ENCODE results near the gene F11R.
"Not testable (repeated sequence)": the region's sequence is repeated elsewhere in the genome, so short reads cannot be mapped to it uniquely, and the experiment has no call there.

Gene F11R

DNA sequence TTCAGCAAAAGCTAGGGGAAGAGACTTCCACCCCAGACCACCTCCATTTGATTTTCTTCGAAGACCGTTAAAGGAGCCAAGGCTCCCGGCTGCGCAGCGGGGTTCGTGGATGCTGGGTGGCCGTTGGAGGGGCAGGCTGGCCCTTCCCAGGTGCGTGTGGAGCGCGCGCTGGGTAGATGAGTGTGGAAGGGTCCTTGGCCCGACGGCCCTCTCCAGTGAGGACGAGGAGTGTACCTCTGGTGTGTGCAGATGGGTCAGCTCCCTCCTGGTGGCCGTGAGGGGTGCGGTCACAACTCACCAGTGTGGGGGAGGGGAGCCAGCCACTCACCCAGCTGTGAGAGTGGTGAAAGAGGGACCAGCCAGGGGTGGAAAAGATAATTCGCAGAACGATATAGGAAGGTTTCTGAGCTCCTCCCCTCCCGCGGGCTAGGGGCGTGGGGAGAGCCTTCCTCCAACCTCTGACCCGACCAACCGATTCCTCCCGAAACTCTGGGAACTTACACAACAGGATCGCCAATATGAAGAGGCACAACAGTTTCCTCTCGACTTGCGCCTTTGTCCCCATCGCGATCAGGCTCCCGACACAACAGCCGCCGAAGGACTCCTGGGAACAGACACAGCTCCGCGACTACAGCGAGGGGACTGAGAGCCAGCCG, at the start of gene F11R:
Gene F11R, minus strand, starts transcription at position 644 of the 656 bp plus-strand sequence. Its CDS starts 79 bp downstream, at position 565.
- DNase-seq = no peak

DNA sequence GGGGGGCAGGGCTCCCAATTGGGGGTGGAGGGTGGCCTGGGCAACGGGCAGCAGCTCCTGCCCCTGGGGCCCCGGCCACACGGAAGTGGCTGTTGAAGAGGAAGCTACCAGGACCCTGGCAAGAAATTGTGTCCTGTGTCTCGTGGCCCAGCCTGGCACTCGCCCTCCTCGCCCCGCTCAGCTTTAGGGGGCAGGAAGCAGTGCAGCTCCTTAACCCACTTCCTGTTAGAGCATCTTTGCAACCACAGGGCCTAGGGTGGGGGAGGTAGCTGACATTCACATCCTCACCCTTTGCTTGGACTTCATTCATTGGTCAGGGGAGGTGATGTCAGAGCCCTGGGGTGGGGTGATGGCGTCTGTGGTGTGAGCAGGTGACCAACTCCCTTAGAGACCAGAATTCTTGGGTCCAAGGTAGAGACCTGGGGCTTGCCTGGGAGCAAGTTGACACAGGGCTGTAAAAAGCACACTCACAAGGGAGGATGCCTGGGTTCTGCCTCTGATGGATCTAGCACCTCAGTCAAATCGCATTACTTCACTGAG, 48.8 kb upstream of the F11R start, which contains the start of gene ARHGAP30:
Gene ARHGAP30, minus strand, starts transcription at position 161 of the 540 bp plus-strand sequence. CDS start 267 bp downstream, outside the sequence.
- no peak for DNase-seq

DNA sequence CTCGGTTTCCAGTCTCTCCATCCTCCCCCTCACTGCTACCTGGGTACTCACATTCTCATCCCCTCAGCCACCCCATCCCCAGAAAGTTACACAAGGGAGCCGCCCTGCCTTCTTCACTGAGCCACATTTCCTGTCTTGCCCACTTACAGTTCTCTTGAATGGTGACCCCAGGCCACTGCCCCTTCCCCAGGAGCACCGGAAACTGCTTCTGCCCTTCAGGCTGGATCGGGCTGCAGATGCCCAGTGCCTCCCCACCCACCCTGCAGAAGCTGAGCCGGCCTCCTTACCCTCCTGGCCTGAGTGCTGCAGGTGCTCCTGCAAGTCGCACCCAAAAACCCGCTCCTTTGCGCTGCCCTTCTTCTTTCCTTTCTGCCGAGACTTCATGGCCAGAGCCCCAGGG, 48.3 kb upstream of the F11R start:
- no peak for DNase-seq

DNA sequence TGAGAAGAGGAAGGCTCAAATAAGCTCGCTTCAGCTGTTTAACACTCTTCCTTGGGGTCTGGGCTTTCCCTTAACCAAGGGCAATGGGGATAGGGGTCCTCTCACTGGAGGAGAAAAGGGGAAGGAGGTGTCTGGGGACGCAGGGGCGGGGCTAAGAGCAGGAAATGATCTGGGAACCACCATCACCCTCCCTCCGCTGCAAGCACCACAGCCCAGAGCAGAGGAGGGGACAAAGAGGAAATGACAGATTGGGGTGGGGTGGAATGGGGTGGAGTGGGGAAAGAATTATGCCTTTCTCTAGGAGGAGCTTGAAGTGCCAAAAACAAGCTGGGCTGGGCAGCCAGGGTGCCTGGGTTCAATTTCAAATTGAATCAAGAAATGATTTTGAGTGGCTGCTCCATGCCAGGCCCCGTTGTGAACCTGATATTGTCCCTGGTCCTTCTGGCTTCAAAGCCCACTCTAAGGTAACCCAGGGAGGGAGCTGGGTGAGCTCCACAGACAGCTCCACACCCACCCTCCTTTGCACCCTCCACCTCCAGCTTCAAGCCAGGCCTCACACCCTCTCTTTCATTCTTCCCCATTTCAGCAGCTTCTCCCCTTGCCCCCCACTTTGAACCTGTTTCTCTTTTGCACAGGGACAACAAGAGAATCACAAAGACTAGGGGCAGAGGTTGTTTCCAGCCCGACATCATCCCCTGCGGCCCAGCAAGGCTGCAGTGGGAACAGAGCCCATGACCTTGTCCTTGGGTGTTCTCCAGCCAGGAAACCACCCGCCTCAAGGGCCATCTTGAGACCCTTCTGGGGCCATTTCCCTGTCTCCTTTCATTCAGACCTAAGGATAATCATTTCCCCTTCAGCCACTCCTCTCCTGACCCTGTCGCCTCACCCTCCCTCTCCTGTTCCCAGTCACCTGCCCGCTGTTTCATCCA, 47.6 kb upstream of the F11R start:
- no peak for DNase-seq

DNA sequence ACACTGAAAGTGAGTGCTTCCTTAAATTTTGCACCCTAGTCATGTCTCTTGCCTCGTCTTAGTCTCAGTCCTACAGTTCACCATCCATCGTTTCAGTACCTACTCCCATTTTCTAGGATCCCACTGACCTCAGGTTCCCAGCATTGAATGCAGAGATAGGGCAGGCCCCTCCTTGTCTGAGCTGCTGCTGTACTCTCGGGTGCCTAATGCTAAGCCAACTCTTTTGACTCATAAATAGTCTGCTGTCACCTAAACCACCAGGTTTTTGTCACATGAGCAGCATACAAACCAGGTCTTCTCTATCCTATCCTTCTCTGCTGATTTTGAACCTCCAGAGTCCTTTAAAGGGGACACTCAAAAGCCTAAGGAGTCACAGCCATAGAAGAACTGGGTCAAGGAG, 45.7 kb upstream of the F11R start:
- DNase-seq = no peak

DNA sequence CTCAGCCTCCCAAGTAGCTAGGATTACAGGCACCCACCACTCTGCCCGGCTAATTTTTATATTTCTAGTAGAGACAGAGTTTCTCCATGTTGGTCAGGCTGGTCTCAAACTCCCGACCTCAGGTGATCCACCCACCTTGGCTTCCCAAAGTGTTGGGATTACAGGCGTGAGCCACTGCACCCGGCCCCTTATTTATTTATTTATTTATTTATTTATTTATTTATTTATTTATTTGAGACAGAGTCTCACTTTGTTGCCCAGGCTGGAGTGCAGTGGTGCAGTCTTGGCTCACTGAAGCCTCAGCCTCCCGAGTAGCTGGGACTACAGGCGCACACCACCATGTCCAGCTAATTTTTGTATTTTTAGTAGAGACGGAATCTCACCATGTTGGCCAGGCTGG, 44.7 kb upstream of the F11R start:
- DNase-seq = not testable (repeated sequence)

DNA sequence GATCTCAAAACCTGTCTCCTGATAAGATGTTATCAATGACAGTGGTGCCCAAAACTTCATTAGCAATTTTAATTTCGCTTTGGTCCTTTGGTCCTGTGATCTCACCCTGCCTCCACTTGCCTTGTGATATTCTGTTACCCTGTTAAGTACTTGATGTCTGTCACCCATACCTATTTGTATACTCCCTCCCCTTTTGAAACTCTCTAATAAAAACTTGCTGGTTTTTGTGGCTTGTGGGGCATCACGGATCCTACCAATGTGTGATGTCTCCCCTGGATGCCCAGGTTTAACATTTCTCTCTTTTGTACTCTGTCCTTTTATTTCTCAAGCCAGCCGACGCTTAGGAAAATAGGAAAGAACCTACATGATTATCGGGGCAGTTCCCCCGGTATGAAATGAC, 43.0 kb upstream of the F11R start:
- DNase-seq = not testable (repeated sequence)

DNA sequence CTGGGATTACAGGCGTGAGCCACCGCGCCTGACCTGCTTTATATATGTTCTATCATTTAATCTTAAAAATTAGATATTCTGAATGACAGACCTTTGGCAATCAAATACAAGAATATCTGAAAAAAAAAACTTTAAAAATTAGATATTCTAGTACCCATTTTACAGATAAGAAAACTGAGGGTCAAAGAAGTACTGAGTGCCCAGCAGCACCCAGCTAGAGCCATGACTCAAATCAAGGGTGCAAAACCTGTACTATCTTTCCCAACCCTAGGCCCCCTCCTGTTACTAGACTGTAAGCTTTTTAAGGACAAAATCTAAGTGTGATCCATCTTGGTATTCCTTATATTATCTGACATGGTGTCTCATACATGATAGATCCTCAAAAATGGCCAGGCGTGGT, 40.5 kb upstream of the F11R start:
- DNase-seq = no peak

DNA sequence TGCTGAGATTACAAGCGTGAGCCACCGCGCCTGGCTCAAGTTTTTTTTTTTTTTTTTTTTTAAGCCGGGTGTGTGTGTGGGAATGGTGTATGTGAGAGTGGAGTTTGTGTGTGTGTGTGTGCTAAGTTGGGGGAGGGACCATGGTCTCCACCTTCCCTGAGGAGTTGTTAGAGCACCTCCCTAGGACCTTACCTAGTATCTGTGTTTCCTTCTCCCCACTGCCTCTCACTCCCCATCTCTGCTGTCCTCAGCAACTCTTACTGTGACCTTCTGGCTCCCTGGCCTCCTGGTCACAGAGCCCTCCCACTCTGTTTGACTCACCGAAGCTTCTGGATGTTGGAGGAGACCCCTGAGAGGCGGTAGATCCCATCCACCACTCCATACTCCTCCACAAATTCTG, 38.3 kb upstream of the F11R start:
- DNase-seq = no peak

DNA sequence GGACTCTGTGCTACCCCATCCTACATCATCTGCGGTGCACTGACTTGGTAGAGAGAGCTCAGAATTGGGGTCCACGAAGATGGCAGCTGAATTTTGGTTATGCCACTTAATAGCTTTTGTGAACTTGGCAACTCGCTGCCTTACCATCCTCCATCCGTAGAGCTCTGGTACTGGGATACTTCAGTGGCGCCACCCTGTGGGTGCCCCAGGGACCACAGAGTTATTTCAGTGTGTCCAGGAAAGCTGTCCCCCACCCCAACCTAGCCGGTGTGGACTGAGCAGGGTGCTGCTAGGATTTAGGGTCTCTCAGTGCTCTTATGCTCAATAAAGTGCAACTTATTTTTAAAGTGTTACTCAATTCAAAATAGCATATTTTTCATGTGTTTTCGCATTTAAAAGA, 33.9 kb upstream of the F11R start:
- DNase-seq = no peak

DNA sequence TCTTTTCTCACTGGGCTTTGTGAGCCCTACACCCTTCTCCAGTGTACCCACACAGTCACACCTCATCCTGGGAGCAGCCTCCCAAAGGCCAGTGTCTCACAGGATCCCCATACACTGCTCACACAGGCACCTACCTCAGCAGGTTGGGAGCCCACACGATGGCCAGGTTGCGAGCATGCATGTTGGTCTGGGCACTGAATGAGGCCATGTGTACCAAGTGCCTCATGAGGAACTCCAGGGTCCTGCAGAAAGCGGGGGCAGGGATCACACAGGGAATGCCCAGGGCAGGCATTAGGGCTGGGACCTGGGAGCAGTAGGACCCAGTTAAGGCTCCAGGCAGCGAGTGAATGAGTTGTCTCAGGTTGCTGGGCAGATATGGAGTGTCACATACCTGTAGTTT, 33.3 kb upstream of the F11R start:
- no peak for DNase-seq

DNA sequence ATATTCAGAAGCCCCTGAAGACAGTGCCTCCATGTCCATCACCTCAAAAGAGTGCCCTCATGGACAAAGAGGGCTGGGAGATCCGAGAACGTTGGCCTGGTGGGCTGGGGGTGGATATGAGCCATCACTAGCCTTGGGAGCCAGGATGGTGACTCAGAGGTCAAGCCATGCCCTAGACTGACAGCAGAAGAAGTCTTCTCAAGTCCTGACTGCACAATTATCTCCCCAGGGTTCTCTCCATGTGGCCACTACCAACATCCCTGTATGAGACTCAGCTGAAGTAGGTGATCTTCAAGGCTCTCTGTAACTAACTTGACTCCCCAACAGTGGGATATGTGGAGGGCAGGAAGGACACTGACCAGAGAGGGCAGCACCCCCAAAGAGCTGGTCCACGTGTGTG, 31.9 kb upstream of the F11R start:
- no peak for DNase-seq

DNA sequence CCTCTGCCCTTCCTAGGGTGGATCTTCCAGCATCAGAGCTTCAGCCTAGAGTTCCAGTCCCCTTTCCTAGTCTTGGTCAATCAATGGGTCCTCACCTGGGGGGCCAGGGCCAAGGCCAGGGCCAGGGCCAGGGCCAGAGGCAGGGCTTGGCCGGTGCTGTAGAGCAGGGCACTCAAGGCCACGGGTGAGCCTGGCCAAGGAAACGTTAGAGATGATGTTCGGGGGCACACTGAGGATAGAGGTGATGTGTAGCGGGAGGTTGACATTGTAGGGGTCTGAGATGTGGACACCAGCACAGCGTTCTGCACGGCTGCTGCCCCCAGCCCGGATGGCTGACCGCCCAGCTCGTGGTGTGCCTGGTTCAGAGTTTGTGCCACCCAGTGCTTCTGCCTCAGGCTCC, 30.3 kb upstream of the F11R start:
- no peak for DNase-seq

DNA sequence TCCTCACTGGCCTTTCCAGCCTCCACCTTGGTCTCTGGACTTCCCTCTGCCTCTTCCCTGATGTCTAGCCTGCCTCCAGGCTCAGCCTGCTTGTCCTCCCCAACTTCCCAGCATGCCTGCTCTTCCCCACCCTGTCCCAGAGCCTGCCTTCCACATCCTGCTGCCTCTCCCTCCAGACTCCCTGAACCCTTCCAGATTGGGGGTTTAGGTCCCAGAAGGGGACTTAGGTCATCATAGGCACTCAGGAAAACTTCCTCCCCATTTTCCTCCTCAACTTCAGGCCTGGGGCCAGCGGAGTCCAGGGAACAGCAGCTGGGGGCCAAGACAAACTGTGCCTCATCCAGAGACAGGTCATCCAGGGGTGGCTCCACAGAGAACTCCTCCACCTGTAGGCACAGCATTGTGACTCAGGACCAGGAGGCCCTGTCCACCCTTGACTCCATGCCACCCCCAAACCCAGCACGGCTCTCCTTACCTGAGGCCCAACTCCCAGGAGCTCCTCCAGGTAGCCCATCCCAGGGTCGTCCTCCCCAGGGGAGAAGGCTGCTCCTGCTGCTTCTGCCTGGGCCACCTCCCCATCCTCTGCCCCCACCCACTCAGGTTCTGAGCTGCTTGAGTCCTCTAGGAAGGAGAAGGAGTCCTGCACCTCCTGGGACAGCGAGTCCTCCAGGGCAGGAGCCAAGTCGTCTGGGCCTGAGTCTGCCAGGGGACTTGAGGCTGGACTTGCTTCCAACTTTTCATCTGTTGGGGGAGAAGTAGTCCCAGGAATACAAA, 28.2 kb upstream of the F11R start:
- DNase-seq = no peak

DNA sequence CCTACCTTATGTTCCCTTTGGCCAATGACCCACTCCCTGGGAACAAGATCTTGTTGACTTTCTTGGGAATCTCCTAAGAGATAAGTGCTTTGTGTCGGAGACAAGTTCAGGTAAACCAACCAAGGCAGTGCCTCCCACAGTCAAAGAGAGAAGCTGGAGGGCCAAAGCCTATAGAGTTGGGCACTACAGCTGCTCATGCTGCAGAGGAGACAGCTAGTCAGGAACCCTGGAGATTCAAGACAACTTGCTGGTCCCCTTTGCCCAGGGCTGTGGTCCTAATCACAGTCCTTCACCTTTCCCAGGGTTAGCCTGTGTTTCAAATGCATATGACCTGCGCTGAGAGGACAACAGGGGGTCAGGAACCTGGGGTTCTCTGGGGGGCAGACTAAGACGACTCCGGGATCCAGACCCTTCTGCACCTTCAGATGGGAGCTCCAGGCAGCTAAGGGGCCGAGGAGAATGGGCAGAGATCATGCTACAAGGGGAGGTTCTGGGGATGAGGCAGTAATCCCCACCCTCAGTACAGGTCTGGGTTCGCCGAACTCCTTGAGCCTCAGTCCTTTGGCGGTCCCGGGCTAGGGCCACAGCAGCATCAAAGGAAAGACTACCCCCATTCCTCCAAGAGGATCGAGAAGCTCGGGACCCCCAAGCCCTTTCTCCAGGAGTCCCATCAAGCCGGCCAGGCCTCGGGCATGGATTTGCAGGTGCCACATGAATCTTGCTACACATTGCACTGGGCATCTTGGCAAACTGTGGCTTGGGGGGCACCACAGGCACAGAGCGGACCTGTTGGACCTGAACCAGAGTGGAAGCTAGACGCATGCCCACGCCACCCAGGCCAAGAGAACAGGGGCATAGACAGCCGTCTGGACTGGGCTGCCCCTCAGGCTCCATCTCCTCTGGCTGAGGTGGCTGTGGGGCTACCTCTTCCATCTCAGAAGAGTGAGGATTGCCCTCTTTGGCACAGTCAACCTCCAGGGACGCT, 26.8 kb upstream of the F11R start:
- DNase-seq = no peak

DNA sequence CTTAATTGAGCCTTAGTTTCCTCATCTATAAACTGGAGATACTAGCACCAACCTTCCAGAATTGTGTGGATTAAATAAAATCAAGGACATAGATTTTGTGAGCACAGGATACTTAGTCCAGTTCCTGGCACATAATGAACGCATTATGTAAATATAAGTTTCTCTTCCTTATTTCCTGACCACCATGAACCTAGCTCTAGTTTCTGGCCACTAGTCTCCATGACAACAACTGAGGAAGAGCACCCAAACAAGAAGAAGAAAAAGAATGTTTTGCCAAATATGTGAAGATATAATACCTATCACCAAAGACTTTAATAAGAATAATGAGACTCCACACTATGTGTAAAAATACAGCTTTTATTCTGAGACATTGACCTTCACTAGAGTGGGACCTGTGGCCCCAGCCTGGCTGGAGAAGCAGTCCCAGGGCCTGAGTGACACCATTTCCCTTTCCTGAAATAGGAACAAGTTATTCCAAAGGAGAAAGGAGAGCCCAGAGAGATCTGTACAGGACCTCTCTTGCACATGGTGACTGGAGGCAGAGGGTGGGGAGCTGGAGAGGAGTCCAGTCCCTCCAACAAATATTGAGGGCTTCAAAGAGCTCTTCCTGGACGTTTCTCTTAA, 25.8 kb upstream of the F11R start:
- no peak for DNase-seq

DNA sequence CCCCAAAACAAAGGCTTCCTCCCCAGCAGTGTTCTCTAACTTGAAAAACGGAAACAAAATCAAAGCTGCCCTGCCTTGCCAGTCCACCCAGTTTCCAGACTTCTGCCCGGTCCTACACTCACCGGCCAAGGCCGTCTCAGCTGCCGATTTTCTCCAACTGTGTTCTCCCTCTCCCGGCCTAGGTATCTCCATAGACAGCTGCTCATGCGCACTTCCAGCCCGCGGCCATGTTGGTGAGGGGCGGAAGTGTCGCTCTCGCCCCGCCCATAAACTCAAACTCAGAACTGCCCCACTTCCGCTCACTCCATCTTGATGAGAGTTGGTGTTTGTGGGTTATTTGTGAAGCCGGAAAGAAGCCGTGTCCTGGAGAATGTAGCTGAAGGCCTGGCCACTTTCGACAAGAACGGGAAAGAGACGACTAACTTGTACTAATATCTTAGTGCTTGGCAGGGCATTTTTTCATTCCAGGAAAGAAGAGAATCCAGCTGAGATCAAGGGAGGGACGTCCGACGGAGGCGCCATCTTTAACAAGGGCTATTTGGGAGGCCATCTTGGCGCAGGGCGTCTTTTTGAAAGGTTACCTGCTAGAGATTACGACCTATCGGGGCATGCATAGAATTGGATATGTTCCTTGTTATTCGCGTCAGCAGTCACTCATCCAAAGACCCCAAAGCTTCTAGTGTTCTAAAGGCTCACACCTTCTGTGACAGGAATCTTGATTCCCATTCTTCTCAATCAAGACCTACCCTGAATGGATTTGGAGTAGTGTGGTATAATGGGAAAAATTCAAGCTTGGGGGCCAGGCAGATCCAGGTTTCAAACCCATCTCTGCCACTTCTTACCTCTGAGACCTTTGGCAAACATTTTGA, 25.0 kb upstream of the F11R start, which contains the start of gene USF1:
Gene USF1, minus strand, starts transcription at position 242 of the 869 bp plus-strand sequence. CDS start 2,702 bp downstream, outside the sequence.
- peak; percentile 95 for DNase-seq

DNA sequence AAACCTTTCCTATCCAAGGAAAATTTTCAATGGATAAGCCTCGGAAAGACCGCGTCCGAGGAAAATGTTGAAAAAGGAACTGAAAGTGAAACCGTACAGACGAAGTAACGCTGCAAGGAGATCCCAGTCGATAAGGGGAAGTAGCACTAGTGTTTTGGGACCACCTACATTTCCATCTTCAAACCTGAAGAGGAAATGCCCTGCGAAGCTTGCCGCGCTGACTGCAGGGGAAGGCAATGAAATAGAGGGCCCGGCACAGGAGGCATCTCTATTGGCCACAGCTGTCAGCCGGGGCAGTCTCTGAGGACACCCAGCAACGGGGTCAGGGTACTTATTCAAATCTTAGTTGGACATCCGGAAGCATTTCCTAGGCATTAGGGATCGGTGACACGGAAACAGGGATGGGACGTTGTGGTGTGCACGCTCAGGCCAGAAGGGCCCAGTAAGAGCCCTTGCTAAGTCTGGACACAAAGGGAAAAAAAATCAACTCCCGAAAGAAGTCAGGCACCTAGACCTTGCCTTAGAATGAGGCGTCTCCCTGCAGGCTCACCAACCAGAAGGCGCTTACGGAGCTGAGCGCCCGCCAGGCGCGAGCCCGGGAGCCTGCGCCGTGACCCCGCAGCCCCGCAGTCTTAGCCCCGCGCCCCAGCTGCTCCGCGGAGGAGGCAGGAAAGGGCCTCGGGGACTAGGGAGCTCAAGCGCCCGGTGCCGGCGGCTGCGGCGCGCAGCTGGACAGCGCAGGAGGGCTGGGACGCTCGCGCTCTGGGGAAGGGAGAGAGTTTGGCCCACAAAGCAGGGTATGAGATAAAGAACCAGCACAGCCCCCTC, 24.2 kb upstream of the F11R start:
- DNase-seq = peak; percentile 53

DNA sequence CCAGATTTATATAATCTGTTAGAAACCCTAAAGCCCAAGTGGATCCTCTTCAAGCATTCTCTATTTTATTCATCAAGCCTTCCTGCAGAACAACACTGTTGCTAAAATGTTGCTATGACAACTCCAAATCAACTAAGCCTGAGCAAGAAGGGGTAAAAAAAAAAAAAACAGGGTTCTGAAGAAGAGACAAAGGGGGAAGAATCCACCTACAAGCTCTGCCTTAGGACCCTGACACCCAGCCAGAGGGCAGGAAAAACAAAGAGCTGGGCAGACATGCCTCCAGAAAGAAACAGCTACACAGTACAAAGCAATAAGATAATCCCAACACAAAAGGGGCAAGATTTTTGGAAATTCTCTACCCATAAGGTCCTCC, 23.6 kb upstream of the F11R start:
- DNase-seq = peak; percentile 13
